ENCODE measurements around the gene GRM5.
"Not testable (repeated sequence)": the region's sequence is repeated elsewhere in the genome, so short reads cannot be mapped to it uniquely, and the experiment has no call there.

Gene GRM5

DNA sequence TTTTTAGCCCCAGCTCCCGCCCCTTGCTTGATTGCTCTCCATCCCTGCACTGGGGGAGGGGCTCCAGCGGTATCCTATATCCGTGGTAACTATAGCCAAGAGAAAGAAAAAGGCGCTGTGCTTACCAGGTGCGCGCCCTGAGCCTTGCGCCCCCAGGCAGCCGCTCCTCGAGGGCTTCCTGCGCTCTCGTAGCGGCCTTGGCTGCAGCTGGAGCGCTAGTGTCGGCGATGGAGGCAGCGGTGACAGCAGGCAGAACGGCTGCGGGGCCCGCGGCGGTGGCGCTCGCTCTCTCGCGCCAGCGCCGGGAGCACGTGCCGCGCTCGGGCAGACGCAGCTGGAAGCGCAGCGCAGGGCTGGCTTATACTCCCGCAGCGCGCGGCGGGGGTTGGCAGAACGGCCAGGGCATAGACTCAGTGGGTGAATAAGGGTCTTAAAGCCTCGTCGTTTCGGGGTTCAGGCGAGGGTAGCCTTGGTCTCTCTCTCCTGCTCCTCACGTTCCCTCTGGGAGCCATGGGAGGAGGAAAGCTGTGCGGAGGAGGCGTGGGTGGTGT lies at the start of gene GRM5:
GRM5 (minus strand) TSS at position 332 of the 551 bp plus-strand sequence. CDS start 18,110 bp downstream, outside the sequence.
- not testable (repeated sequence) for DNase-seq (ENCODE audit: low read depth in 2 of 2)

DNA sequence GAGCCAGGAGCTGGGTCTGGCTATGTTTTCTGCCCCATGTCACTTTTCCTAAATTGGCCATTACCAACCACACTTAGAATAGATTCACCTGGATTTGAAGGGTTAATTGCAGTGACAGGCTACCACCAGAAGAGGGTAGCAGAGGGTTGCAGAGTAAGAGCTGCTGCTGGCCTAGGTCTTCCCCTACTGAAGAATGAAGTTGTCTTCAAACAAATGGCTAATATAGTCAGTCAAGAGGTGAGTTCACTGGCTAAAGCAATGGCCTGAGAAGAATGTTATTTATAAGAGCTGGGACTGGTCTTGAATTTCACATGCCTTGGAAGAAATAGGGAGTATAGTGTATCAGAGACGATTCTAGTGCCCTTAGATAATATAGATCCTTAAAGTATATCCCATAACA lies 32.2 kb upstream of the GRM5 start:
- DNase-seq (ENCODE audit: low read depth in 2 of 2): not testable (repeated sequence)

- not testable (repeated sequence) for DNase-seq (ENCODE audit: low read depth in 2 of 2)
These were observed 28.0 kb upstream of the GRM5 start for GRCh38 chr11:89093806-89094205.

DNA sequence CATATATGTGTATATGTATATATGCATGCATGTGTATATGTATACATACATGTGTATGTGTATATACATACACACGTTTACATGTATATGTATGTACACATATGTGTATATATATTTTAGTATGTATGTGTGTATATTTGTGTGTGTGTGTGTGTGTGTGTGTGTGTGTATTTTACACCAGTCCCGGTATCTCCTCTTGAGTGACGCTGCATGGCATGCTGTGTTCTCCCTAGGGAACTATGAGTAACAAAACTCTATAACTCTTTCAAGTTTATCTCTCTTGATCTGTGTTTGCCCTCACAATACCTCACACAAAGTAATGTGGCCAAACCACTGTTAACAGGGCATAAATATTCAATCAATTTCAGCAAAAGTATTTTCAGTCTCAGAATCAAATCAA lies 19.2 kb upstream of the GRM5 start:
- DNase-seq (ENCODE audit: low read depth in 2 of 2): not testable (repeated sequence)

DNA sequence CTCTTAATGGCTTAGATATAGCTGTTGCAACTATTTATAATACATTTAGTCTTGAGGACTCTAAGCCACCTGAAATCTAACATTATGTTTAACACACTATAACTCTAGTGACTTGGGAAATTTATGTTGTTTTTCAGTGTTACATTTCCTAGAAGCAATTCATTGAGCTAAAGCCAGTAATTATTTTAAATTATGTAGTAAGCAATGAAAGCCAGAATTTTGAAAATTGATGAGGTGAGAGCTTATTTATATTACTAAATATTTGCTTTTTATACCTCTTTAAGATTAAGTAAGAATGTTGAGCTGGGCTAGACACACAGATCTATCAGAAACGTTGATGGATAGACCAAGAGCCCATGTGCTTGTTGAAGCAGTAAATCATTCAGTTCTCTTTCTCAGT lies 5.1 kb upstream of the GRM5 start:
- DNase-seq (ENCODE audit: low read depth in 2 of 2): not testable (repeated sequence)

DNA sequence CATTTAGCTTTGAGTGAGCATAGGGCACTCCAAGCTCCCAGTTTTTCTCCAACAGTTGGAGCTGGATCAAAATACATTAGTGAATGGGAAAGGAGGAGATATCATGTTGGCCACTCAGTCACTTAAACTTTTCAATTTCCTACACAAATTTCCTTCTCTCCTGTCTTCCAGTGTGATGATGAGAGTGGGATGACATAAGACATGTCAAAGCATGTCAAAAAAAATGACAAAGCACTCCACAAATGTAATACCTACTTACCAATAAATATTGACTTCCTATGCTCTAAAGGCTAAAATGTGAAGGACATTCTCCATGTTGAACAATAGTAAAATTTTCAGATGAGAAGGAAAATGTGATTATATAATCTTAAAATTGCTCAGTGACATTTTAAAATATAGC lies 1.5 kb upstream of the GRM5 start:
- no peak for DNase-seq (ENCODE audit: low read depth in 2 of 2)

DNA sequence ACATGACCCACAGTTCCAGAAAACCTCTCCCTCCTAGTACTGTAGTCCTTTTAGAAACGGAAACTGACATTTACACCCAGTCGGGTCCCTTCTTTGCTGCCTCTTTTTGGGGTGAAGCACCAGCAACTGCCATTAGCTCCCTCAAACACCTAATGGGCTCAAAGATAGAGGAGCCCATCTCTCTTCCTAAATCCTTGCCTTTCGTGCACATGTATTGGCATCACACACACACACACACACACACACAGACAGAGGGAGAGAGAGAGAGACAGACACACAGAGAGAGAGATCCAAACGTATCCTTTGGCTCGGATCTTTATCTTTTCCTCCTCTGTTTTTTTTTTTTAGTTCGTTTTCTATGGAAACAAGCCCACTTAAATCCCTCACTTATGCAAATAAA lies 716 bp downstream of the GRM5 start:
- DNase-seq (ENCODE audit: low read depth in 2 of 2): no peak

- DNase-seq (ENCODE audit: low read depth in 2 of 2): not testable (repeated sequence)
These were observed 2.3 kb downstream of the GRM5 start for GRCh38 chr11:89063481-89063951.

GRCh38 chr11:89062771-89063298 lies 2.9 kb downstream of the GRM5 start:
- not testable (repeated sequence) for DNase-seq (ENCODE audit: low read depth in 2 of 2)

GRCh38 chr11:89061839-89062238 lies 3.9 kb downstream of the GRM5 start:
- DNase-seq (ENCODE audit: low read depth in 2 of 2): not testable (repeated sequence)

DNA sequence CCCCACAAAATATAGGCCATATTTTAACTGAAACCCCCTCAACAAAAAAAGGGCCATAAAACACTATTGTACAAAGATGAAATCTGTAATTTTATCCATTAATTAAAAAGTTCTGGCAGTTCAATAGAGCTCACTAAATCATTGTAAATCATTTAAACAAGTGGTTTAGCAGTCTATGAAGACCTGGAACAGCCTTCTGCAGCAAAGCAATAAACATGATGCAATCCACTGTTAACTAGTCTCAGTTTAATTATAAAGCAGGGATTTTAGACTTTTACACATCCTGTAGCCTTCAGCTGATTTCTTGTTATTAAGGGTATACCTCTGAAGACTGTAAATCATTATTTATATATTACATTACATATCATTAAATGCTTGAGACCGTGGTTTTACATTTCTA lies 8.4 kb downstream of the GRM5 start:
- DNase-seq (ENCODE audit: low read depth in 2 of 2): not testable (repeated sequence)

GRCh38 chr11:89052220-89052619 lies 13.6 kb downstream of the GRM5 start:
- DNase-seq (ENCODE audit: low read depth in 2 of 2): no peak

DNA sequence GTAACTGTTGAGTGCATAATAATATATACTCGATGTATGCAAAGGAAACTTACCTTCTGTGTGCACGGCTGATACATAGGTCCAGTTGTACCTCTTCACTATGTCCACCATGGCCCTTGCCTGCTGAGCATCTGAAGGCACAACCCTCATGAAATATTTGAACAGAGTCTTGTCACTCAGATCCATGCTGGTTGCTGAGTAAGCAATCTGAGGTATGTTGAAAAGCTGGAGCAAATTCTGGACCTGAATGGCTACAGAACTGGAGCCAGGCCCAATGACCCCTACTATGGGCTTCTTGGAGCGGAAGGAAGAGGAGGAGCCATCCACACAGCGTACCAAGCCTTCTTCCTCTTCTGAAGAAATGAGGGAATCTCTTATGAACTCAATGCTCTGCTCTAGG lies 18.6 kb downstream of the GRM5 start:
- not testable (repeated sequence) for DNase-seq (ENCODE audit: low read depth in 2 of 2)

- not testable (repeated sequence) for DNase-seq (ENCODE audit: low read depth in 2 of 2)
These were observed 21.8 kb downstream of the GRM5 start for GRCh38 chr11:89043861-89044588.

DNA sequence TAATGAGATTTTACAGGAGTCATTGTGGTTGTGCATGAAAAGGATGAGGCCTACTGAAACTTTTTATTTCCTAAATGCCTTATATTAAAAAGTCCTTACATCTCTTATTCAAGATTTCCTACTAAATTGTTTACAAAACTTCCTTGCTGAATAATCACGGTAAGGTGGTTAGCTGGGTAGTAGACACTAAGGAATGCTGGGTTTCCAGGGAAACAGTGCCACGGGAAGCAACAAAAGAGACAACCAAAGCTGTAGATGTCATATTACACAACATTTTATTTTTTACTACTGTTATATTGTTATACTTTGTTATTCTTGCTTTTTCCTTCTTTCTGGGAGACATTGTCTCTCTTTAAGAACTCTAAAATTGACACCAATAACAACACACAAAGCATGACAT lies 36.1 kb downstream of the GRM5 start:
- DNase-seq (ENCODE audit: low read depth in 2 of 2): not testable (repeated sequence)

DNA sequence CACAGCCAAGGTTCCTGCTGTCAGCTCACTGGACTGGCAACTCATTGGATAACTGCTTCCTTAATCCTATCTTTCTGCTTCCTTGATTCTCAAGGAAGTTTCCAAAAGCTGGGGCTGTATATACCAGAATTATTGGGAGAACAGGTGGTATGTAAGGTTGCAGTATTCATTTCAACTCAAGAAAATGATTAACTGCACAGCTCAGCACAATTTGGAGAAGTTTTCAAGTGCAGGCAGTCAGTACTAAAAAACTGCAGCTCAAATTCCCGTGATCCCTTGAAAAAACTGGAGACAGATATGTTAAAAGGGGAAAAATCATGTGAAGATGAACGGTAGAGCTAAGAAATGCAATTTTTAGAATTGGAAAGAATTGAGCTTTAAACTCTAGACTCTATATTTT lies 44.4 kb downstream of the GRM5 start:
- no peak for DNase-seq (ENCODE audit: low read depth in 2 of 2)

DNA sequence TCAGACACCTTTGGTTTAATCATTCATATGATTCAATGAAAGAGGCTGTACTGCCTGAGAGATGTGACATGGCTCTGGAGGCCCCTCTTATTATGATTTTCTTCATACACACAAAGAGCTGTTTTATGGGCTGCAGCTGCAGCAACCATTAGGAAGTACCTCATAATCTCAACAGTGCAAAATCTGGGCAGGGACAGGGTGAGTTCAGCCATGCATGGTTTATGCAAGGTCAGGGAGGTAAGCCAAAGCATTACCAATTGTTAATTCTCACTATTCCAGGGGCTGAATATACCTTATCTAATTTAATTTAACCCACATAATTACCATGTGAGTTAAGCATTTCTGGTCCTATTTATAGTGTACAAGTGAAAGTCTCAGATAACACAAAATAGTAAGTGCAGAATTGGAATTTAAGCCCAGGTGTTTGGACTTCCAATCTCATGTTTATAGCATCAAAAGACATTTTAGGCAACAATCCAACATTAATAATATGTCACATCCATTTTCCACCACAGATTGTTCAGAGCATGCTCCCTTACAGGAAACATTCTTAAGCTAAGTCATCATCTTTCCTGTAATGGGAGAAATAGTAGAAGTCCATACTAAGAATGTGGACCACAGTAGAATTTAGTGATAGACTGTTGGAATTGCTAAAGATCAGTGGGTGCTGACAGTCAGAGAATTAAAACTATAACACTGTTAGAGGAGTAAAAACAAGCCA lies 45.8 kb downstream of the GRM5 start:
- DNase-seq (ENCODE audit: low read depth in 2 of 2): not testable (repeated sequence)

GRCh38 chr11:89016214-89016613 lies 49.6 kb downstream of the GRM5 start:
- no peak for DNase-seq (ENCODE audit: low read depth in 2 of 2)

- DNase-seq (ENCODE audit: low read depth in 2 of 2): no peak
These were observed 50.2 kb downstream of the GRM5 start for GRCh38 chr11:89015614-89016013.

DNA sequence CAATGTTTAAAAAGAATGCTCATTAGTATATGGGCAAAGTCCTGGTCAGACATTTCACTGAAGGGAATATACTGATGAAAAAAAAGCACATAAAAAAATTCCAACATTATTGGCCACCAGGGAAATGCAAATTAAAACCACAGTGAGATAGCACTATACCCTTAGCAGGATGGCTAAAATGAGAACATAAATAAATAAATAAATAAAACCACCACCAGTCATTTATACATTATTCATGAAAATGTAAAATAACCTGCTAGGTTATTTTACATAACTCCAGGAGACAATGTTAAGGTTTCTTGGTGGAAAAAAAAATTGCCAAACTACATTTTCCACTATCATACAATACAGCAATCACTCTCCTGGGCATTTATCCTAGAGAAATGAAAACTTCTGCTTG lies 64.9 kb downstream of the GRM5 start:
- DNase-seq (ENCODE audit: low read depth in 2 of 2): not testable (repeated sequence)

- DNase-seq (ENCODE audit: low read depth in 2 of 2): no peak
These were observed 86.1 kb downstream of the GRM5 start for GRCh38 chr11:88979641-88980040.

DNA sequence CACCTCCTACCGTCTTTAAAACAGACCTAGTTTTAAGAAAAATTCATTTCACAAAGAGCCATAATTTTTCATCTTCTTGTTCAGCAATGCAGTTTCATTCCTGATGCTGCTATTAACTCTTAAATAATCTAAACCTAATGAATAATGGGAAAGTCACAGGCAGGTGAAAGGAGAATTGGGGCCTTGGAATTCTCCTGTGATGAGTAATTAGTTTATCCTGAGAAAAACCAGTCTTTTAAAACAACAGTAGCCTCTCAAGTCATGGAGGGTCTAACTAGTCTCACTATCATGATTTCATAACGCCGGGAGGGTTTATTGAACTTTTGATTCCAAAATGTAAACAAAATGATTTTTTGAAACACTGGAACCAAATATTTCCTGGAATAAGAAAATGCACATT lies 86.8 kb downstream of the GRM5 start:
- not testable (repeated sequence) for DNase-seq (ENCODE audit: low read depth in 2 of 2)
